ENCODE data around the gene CORO2A.
"Not testable (repeated sequence)": the region's sequence is repeated elsewhere in the genome, so short reads cannot be mapped to it uniquely, and the experiment has no call there.

Gene CORO2A

DNA sequence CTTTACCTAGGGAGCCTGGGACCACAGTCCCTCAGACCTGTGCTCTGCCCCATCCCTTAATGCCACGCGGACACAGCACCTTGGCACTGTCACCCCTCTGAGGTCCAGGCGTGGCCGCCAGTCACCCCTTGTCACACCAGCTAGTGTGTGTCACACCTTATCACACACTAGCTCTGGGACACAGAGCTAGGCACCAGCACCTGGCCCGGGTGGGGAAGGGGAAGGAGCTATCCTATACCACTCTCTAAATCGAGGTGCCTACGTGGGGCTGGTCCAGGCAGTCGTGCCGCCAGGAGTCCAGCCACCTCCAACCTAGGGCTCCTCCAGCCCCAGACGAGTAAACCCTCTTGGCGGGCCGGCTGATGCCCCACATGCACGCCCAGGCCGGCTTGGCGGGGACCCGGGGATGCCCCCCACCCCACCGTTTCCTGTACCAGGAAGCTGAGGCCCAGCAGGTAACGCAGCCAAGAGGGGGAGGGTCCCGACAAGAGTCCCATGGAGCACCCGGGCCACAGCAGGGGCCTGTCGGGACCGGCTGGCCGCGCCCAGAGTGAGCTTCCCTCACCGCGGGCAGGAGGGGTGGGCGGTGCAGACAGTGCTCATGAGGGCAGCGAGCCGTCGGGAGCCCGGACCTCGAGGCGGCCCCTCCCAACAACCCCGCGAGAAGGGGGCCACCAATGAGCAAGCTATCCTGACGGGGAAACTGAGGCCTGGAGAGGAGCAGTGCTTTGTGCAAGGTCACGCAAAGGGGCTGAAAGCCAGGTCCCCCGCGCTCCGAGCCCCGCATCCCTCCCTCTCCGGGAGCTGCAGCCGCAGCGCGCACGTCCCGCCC lies 550 bp downstream of the CORO2A start:
- DNase-seq (ENCODE audit: low read depth in 2 of 2) = no peak

DNA sequence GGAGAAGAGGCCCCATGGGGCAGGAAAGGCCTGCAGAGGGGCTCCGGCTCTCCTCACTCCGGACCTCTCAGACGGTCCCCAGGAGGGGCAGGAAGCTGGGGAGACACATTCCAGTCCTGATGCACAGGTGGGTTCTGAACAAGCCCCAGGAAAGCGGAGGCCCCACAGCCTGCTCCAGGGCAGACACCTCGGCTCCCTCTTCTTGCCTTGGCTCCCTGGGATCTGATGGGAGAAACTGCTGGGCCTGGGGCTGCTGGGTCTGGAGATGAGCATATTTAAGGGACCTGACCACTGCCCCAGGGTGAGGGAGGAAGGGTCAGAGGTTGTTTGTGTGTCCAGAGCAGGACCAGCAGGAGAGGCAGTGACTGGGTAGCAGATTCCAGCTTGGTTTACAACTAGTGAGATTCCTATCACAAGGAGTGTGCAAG lies 1.2 kb downstream of the CORO2A start:
- no peak for DNase-seq (ENCODE audit: low read depth in 2 of 2)

DNA sequence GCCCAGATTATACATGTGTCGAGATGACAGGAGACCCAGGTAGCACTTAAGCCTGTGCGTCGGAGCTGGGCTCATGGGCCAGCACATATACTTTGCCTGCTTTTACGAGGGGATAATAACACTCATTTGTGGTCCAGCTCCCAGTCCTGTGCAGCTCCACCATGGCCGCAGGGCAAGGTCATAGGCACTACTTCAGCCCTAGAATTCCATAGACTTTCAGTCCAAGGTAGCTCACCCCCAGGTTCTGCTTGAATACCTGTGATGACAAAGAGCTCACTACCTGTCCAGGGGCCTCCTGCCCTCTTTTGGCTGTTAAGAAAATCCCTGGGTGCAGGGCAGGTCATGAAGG lies 1.7 kb downstream of the CORO2A start:
- no peak for DNase-seq (ENCODE audit: low read depth in 2 of 2)

DNA sequence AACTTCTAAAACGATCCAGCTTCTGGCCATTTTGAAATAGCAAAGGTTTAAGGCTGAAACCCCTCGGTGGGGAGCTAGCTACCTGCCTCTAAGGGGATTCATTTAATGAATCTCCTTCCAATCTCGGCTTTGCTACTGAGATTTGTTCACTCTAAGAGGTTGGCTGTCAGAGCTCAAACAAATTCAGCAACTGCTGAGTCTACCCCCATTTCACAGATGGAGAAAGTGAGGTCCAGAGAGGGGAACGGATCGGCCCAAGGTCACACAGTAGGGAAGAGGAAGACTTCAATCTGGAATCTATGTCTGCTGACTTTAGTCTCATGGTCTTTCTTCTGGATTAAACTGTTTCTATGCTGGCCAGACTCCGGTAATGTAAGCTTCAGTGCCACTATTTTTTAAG lies 3.0 kb downstream of the CORO2A start:
- no peak for DNase-seq (ENCODE audit: low read depth in 2 of 2)

DNA sequence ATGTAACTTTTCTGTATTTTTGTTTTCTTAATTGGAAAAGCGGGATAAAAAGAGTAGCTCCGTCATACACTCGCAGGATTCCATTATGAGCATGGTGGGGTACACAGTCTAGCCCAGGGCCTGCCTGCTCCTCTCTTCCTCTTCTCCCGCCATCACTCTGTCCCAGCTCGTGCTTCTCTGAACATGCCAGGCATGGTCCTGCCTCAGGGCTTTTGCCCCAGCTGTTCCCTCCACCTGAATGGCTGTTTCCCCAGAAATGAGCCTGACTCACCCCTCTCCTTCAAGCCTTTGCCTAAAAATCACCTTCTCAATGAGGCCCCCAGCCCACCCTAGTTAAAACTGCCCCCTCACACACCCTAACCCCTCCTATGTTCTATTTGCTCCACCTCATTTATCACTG lies 4.5 kb downstream of the CORO2A start:
- DNase-seq (ENCODE audit: low read depth in 2 of 2) = no peak

DNA sequence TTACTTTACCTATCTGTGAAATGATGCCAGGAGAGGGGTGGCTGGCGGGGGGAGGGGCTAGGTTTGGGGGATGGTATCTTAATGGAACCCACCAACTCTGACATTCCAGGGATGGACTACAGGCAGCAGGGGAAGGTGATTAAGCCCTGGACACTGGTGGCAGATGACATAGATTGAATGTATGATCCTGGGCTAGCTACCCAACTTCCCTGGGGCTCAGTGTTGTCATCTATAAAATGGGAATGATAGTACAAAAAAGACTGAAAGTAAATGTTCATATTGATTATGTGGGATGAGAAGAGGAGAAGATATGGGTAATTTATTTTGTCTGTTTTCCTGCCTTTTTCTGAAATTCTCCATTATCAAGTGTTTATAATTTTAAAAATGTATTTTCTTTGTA lies 6.2 kb downstream of the CORO2A start:
- DNase-seq (ENCODE audit: low read depth in 2 of 2) = no peak

DNA sequence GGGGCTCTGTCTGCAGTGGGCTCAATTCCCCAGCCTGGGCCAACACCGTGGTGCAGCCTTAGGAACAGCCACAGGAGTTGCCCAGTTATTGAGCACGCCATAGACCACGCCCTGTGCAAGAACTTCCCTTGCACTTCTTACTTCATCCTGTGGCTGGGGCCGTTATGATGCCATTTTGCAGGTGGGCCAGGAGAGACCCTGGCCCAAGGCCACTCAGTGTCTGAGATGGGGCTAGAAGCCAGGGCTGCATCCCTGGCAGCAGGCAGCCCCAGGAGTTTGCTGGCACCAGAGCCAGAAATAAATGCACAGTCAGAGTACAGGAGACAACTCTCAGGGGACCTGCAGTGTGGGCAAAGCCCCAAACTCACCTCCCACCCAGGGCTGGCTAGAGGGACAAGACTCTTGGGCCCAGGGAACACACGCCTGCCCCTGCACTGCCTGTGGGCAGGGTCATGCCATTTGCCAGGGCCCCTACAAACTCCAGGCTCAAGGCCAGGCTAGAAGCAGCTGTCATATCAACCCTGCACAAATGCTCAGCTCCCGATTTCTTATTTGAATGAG lies 6.7 kb downstream of the CORO2A start:
- no peak for DNase-seq (ENCODE audit: low read depth in 2 of 2)

DNA sequence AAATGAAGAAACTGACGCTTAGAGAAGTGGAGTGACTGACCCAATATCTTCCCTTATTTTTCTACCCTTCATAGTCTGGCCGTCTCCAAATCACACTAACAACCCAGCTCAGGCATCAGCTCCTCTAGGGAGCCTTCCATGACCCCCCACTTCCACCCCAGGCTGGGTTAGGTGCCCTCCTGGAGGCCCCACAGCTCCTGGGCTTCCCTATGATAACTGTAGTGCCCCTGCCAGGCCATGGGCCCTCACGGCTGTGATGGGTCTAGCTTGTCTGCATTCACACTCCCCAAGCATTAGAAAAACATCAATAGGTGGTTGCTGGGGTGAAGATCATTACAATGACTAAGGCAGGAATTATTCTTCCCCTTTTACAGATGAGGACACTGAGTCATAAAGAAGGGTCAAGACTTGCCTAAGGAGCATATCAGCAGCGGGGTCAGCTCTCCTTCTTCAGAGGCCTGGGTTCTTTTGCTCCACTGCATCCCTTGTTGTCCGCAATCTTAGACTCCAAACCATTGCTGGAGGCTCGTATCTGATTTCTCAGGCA lies 7.3 kb downstream of the CORO2A start:
- no peak for DNase-seq (ENCODE audit: low read depth in 2 of 2)

GRCh38 chr9:98184326-98184725 lies 8.1 kb downstream of the CORO2A start:
- DNase-seq (ENCODE audit: low read depth in 2 of 2) = no peak

- no peak for DNase-seq (ENCODE audit: low read depth in 2 of 2)
Measured at GRCh38 chr9:98182889-98183599, 9.4 kb downstream of the CORO2A start.

- DNase-seq (ENCODE audit: low read depth in 2 of 2) = no peak
Measured at GRCh38 chr9:98182069-98182820, 10.2 kb downstream of the CORO2A start.

DNA sequence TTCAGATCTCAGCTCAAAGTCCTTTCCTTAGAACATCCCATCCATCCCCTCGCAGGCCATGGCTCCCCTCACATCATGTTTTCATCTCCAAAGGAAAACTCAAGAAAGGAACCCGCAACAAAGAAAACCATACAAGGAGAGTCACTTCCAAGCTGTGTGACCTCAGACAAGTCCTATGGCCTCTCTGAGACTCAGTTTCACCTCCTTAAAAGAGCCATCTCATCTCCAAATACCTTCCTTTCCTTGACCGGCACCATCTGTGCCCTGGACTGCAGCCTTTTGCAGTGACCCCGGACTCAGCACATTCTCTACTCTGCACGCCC lies 10.7 kb downstream of the CORO2A start:
- DNase-seq (ENCODE audit: low read depth in 2 of 2) = no peak

DNA sequence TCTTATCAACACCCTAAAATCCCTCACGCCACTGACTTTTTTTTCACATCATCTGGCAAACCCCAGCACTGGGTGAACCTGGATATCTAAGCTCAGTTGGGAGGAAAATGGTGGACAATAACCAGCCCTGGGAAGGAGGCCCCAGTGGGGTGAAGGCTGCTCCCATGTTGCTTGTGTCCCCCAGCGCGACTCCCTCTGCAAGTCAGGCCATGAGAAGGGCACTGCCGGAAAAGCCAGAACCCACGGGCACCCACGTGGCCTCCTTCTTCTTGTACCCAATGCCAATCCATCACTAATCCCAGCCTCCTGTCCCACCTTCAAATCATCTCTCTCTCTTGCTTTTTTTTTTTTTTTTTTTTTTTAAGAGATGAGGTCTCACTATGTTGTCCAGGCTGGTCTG lies 11.4 kb downstream of the CORO2A start:
- no peak for DNase-seq (ENCODE audit: low read depth in 2 of 2)

- DNase-seq (ENCODE audit: low read depth in 2 of 2) = no peak
Measured at GRCh38 chr9:98178874-98179850, 13.3 kb downstream of the CORO2A start.

- DNase-seq (ENCODE audit: low read depth in 2 of 2) = no peak
Measured at GRCh38 chr9:98176391-98177259, 15.8 kb downstream of the CORO2A start.

- no peak for DNase-seq (ENCODE audit: low read depth in 2 of 2)
Measured at GRCh38 chr9:98175762-98176161, 16.7 kb downstream of the CORO2A start.

DNA sequence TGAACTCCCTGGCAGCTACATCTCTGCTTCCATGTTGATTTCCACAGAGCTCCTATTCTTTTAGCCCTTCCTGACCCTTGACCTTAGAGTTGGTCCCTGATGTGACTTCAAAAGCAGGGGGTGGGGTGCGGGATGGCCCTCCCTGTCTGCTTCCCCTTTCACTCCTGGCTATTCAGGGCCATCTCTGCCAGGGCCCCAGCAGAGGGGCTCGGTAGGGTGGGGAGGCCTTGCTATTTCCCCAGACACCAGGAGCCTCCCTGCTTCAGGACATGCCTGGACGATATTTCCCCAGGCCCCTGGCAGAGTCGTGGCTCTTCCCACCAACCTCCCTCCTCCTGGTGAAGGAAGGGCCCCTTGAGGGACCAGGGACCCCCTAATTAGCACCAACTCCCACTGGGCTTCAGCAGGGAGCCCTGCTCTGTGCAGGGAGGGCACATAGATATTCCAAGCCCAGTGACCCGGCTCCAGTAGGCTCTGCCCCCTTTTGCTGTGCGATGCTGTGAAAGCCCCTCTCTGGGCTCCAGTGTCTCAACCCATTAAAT lies 17.3 kb downstream of the CORO2A start:
- DNase-seq (ENCODE audit: low read depth in 2 of 2) = no peak

DNA sequence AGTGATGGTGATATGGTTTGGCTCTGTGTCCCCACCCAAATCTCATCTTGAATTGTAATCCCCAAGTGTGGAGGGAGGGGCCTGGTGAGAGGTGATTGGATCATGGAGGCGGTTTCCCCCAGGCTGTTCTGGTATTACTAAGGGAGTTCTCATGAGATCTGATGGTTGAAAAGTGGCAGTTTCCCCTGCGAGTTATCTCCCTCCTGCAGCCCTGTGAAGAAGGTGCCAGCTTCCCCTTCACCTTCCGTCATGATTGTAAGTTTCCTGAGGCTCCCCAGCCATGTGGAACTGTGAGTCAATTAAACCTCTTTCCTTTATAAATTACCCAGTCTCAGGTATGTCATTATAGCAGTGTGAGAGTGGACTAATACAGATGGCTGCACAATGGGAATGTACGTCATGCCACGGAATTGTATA lies 17.9 kb downstream of the CORO2A start:
- DNase-seq (ENCODE audit: low read depth in 2 of 2) = not testable (repeated sequence)

DNA sequence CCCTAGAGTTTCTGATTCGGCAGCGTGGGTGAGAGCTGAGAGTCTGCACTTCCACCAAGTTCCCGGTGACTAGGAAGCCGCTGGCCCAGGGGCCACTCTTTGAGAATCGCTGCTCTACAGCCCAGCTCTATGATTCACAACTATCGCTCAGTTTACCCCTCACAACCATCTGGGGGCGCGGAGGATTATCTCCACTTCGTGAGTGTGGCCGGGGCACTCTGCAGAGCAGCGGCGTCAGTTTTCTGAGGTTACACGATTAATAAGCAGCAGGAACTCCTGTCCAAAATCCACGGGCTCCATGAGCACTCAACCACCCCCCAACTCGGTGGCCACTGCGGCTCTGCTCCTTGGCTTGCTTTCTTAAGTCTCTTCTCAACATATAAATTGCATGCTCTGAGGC lies 19.3 kb downstream of the CORO2A start:
- DNase-seq (ENCODE audit: low read depth in 2 of 2) = no peak

GRCh38 chr9:98172604-98173003 lies 19.8 kb downstream of the CORO2A start:
- no peak for DNase-seq (ENCODE audit: low read depth in 2 of 2)

Measured in stimulated activated CD4-positive, alpha-beta T cell treated with anti-CD3 and anti-CD28 coated beads, Interleukin-12 subunit alpha, Interleukin-12 subunit beta, amount 100 ng/mL, for 24 hours (primary cell).